Choroid plexus epithelial cell (primary cell): ENCODE data around the gene RAD51B.

Source experiments
- DNase-seq: peaks from one replicate; pipeline ENCODE4 v3.0.0-alpha.2; 2010; ENCODE audit warnings: low read depth
- H3K4me3 ChIP-seq: 2 replicates; pipeline ENCODE4 v1.5.1; 2011; ENCODE audit warnings: low read depth, mild to moderate bottlenecking, control low read depth, low read length, moderate library complexity
- TF ChIP-seq, protein P1 (sequence below): conservative IDR thresholded peaks from 2 replicates; pipeline ENCODE4 v1.5.1; 2011; ENCODE audit warnings: low read depth, mild to moderate bottlenecking, control low read depth, inconsistent platforms, low read length, moderate library complexity

The RAD51B gene

GRCh38 chr14:67852926-67853604 is 33.5 kb downstream of the RAD51B start:
- DNase-seq = no peak
- no peak overlapping the region for H3K4me3 ChIP-seq
- TF ChIP-seq, protein P1, sequence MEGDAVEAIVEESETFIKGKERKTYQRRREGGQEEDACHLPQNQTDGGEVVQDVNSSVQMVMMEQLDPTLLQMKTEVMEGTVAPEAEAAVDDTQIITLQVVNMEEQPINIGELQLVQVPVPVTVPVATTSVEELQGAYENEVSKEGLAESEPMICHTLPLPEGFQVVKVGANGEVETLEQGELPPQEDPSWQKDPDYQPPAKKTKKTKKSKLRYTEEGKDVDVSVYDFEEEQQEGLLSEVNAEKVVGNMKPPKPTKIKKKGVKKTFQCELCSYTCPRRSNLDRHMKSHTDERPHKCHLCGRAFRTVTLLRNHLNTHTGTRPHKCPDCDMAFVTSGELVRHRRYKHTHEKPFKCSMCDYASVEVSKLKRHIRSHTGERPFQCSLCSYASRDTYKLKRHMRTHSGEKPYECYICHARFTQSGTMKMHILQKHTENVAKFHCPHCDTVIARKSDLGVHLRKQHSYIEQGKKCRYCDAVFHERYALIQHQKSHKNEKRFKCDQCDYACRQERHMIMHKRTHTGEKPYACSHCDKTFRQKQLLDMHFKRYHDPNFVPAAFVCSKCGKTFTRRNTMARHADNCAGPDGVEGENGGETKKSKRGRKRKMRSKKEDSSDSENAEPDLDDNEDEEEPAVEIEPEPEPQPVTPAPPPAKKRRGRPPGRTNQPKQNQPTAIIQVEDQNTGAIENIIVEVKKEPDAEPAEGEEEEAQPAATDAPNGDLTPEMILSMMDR = no peak

DNA sequence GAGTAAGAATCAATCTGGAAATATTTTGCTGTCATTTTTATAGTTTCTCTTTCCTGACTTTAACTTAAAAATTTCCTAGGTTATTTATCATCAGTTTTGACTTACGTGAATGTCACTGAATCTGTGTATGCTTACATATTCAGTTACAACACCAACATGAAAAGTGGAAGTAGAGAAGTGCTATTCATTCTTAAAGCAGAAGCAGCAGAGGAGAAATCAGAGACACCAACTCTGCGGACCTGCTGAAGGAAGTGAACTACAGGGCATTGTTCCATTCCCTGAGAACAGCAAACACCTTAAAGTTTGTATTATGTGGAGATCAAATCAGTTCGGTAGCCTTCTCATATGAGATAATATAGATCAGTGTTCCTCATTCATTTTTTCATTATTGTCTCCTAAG is 34.1 kb downstream of the RAD51B start:
- TF ChIP-seq, protein P1 = no peak
- DNase-seq = no peak
- no peak overlapping the region for H3K4me3 ChIP-seq

DNA sequence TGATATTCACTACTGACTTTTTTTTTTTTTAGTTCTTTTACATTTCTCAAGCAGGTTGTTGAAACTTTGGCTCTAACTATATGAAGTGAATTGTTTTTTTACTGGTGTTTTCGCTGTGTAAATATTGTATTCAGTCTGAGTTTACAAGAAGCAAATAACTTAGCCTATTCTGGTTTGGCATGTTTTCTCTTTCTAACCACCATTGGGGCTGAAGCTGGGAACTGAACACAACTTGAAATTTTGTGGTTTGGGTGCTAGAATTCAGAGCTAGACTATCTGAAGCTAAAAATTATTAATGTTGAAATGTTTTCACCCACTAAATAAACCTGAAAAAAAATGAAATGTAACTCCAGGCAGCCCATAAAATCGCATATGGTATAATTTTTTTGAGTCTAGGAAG is 37.2 kb downstream of the RAD51B start:
- TF ChIP-seq, protein P1 = no peak
- no peak overlapping the region for H3K4me3 ChIP-seq
- peak; percentile 55 for DNase-seq

- H3K4me3 ChIP-seq = no peak overlapping the region
- DNase-seq = no peak
- TF ChIP-seq, protein P1 = no peak
Measured at GRCh38 chr14:67857778-67858350, 38.3 kb downstream of the RAD51B start.

- TF ChIP-seq, protein P1 = no peak
- H3K4me3 ChIP-seq = no peak overlapping the region
- no peak for DNase-seq
Measured at GRCh38 chr14:67859169-67859749, 39.7 kb downstream of the RAD51B start.

- no peak overlapping the region for H3K4me3 ChIP-seq
- TF ChIP-seq, protein P1 = no peak
- no peak for DNase-seq
Measured at GRCh38 chr14:67863223-67863622, 43.6 kb downstream of the RAD51B start.
